ENCODE measurements around the gene DYNLT3. TPM values are rescaled to one million over a fixed set of nuclear protein-coding genes. Genes with fewer than 3 reads are reported as not detected.

The DYNLT3 gene
- polyA plus RNA-seq, 4 donors: 9.2 to 22.5 (median 14.6) TPM

DNA sequence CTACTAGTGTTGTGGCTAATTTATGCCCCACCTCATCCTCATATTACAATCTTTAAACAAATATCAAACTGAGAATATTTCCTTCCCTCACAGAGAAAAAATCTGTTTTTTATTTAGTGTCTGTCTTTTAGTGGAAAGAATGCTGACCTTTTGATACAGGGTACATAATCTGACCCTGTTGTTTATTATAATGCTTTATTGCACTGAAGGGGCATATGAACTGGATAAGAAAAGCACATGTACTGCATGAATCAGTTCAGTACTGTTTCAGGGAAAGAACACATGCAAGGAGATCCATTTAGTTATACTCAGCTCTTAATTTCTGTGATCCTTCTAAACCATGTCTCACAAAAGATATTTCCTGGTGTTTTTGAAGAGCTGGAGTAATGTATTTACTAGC lies 15.5 kb upstream of the DYNLT3 start:
- no peak overlapping the region for H3K4me3 ChIP-seq (ENCODE audit: low read depth in 1 of 3, low read length in 3 of 3)
- DNase-seq (peak; percentile 6 to 21), FAIRE-seq (no peak)
- H3K9me3 ChIP-seq (ENCODE audit: control insufficient read depth in 2 of 2, insufficient read depth in 1 of 2, low read depth in 1 of 2, low read length in 1 of 2): peaks cover 0 to 15% of the 10 kb centered on the region in 2 donors
- no peaks in the 10 kb centered on the region for H3K36me3 ChIP-seq (ENCODE audit: control insufficient read depth in 3 of 3, insufficient read depth in 2 of 3, low read depth in 1 of 3, low read length in 3 of 3)
- H3K27ac ChIP-seq (ENCODE audit: low read depth in 1 of 3, low read length in 2 of 3): no peak overlapping the region
- peaks cover 0 to 15% (median 0%) of the 10 kb centered on the region in 3 donors for H3K4me1 ChIP-seq (ENCODE audit: control insufficient read depth in 3 of 3, insufficient read depth in 2 of 3, low read depth in 1 of 3, low read length in 2 of 3)
- H3K27me3 ChIP-seq (ENCODE audit: control insufficient read depth in 3 of 3, insufficient read depth in 3 of 3, low read length in 3 of 3): no peaks in the 10 kb centered on the region

DNA sequence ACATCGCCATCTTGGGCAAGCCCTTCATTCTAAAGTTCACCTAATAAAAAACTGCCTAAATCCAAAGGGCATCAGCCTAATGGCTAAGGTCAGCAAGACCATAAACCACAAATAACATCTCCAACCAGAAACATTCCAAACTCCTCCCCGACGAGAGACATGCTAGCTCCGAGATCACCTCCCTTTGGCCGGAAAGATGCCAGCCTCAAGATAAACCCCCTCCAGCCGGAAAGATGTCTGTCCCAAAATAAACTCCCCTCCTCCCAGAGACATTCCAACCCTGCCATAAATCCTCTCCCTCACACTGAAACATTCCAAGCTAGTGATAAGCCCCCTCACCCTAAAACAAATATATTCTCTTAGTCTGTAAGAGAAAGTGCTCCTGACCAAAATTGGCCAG lies 13.3 kb upstream of the DYNLT3 start:
- Histone ChIP-seq H3K36me3 (ENCODE audit: control insufficient read depth in 3 of 3, insufficient read depth in 2 of 3, low read depth in 1 of 3, low read length in 3 of 3) (no peaks in the 10 kb centered on the region), H3K27ac (ENCODE audit: low read depth in 1 of 3, low read length in 2 of 3) (no peak overlapping the region), H3K27me3 (ENCODE audit: control insufficient read depth in 3 of 3, insufficient read depth in 3 of 3, low read length in 3 of 3) (no peaks in the 10 kb centered on the region), H3K9me3 (ENCODE audit: control insufficient read depth in 2 of 2, insufficient read depth in 1 of 2, low read depth in 1 of 2, low read length in 1 of 2) (no peaks in the 10 kb centered on the region), H3K4me3 (ENCODE audit: low read depth in 1 of 3, low read length in 3 of 3) (no peak overlapping the region), H3K4me1 (ENCODE audit: control insufficient read depth in 3 of 3, insufficient read depth in 2 of 3, low read depth in 1 of 3, low read length in 2 of 3) (peaks cover 0 to 13% (median 0%) of the 10 kb centered on the region in 3 donors)
- 55 to 80% (median 57%) methylated on average over 6 of the region's 6 CpGs for WGBS, 3 donors
- no peak for DNase-seq
- FAIRE-seq: no peak

DNA sequence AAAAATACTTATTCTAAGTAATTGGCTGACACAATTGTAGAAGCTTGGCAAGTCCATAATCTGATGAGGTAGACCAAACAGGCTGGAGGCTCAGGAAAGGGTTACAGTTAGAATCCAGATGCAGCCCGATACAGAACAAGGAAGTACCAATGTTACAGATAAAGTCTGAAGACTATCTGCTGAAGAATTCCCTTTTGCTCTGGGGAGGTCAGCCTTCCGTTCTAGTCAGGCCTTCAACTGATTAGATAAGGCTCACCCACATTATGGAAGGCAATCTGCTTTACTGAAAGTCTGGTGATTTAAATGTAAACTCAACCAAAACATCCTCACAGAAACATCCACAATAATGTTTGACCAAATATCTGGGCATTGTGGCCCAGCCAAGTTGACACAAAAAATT lies 7.4 kb upstream of the DYNLT3 start:
- FAIRE-seq (no peak), DNase-seq (no peak)
- Histone ChIP-seq H3K27ac (ENCODE audit: low read depth in 1 of 3, low read length in 2 of 3) (no peak overlapping the region), H3K4me3 (ENCODE audit: low read depth in 1 of 3, low read length in 3 of 3) (no peak overlapping the region), H3K27me3 (ENCODE audit: control insufficient read depth in 3 of 3, insufficient read depth in 3 of 3, low read length in 3 of 3) (peaks cover 0 to 2% (median 0%) of the 10 kb centered on the region in 3 donors), H3K9me3 (ENCODE audit: control insufficient read depth in 2 of 2, insufficient read depth in 1 of 2, low read depth in 1 of 2, low read length in 1 of 2) (no peaks in the 10 kb centered on the region), H3K36me3 (ENCODE audit: control insufficient read depth in 3 of 3, insufficient read depth in 2 of 3, low read depth in 1 of 3, low read length in 3 of 3) (no peaks in the 10 kb centered on the region), H3K4me1 (ENCODE audit: control insufficient read depth in 3 of 3, insufficient read depth in 2 of 3, low read depth in 1 of 3, low read length in 2 of 3) (no peaks in the 10 kb centered on the region)
- WGBS, 3 donors: 5 to 33% (median 26%) methylated on average over 2 of the region's 2 CpGs

DNA sequence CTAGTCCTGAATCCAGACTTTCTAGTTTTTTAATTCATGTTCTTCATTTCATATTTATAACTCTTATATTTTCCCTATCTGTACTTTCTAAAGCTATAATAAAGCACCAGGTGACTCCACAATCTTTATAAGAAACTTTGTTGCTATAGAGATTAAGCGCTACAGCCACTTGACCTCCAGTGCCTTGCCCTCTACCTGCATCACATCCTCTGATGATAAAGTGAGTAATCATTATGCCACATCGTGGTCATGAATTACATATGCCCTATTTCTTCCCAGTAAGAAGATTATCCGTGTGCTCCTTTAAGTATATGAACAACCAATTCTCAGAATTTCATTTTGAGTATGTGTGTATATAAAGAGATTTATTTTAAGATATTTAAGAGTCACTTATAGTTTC lies 6.8 kb upstream of the DYNLT3 start:
- no peaks in the 10 kb centered on the region for H3K4me1 ChIP-seq (ENCODE audit: control insufficient read depth in 3 of 3, insufficient read depth in 2 of 3, low read depth in 1 of 3, low read length in 2 of 3)
- 34 to 74% (median 50%) methylated on average over 3 of the region's 3 CpGs for WGBS, 3 donors
- no peaks in the 10 kb centered on the region for H3K9me3 ChIP-seq (ENCODE audit: control insufficient read depth in 2 of 2, insufficient read depth in 1 of 2, low read depth in 1 of 2, low read length in 1 of 2)
- FAIRE-seq: no peak
- peak in 1 of 2 donors; percentile 3 for DNase-seq
- H3K27me3 ChIP-seq (ENCODE audit: control insufficient read depth in 3 of 3, insufficient read depth in 3 of 3, low read length in 3 of 3): peaks cover 0 to 2% (median 0%) of the 10 kb centered on the region in 3 donors
- H3K27ac ChIP-seq (ENCODE audit: low read depth in 1 of 3, low read length in 2 of 3): no peak overlapping the region
- H3K4me3 ChIP-seq (ENCODE audit: low read depth in 1 of 3, low read length in 3 of 3): no peak overlapping the region
- no peaks in the 10 kb centered on the region for H3K36me3 ChIP-seq (ENCODE audit: control insufficient read depth in 3 of 3, insufficient read depth in 2 of 3, low read depth in 1 of 3, low read length in 3 of 3)

DNA sequence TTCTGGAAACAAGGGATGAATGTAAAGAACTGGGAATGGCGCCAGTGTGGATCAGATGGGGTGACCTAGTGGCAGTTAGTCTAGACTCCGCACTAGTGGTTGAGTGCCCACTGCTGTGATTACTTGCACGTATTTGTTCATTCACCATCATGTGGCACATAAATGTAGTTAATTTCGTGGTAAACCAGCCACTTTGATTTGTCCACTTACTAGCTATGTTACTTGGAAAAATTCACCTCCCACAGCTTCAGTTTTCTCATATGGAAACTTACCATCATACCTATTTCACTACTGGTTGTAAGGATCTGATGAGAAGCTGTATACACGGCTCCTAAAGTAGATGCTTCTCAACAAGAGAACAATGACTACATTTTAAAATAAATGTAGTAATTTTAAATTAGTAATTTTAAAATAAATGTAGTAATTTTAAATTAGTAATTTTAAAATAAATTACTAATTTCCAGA lies 394 bp upstream of the DYNLT3 start:
- 16 to 30% (median 16%) methylated on average over 5 of the region's 5 CpGs for WGBS, 3 donors
- no peaks in the 10 kb centered on the region for H3K36me3 ChIP-seq (ENCODE audit: control insufficient read depth in 3 of 3, insufficient read depth in 2 of 3, low read depth in 1 of 3, low read length in 3 of 3)
- no peaks in the 10 kb centered on the region for H3K9me3 ChIP-seq (ENCODE audit: control insufficient read depth in 2 of 2, insufficient read depth in 1 of 2, low read depth in 1 of 2, low read length in 1 of 2)
- H3K27me3 ChIP-seq (ENCODE audit: control insufficient read depth in 3 of 3, insufficient read depth in 3 of 3, low read length in 3 of 3): no peaks in the 10 kb centered on the region
- FAIRE-seq: peak; percentile 64
- no peaks in the 10 kb centered on the region for H3K4me1 ChIP-seq (ENCODE audit: control insufficient read depth in 3 of 3, insufficient read depth in 2 of 3, low read depth in 1 of 3, low read length in 2 of 3)
- peak overlapping the region in 1 of 3 donors; percentile 81 for H3K4me3 ChIP-seq (ENCODE audit: low read depth in 1 of 3, low read length in 3 of 3)
- no peak for DNase-seq
- H3K27ac ChIP-seq (ENCODE audit: low read depth in 1 of 3, low read length in 2 of 3): peak overlapping the region in 2 of 3 donors; percentile 41 to 80

DNA sequence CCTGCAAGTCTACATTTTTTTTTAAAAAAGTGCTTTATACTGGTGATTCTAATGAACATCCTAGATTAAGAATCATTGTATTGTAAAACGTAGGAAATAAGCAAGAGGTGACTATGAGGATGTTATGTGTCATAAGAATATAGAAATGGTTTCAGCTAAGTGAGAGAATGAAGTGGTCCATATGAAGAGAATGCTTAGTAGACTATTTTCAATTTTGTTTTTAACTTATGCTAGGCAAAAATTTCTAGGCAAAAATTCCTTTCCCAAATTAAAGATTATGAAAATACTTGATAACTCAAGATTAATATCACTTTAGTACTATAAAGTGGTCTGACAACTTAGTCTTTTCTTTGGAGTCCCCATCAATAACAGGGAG lies 825 bp downstream of the DYNLT3 start:
- DNase-seq (no peak), FAIRE-seq (no peak)
- peak overlapping the region in 2 of 3 donors; percentile 65 to 80 for H3K27ac ChIP-seq (ENCODE audit: low read depth in 1 of 3, low read length in 2 of 3)
- WGBS, 3 donors: 21 to 26% (median 21%) methylated on average over 1 of the region's 1 CpG
- no peaks in the 10 kb centered on the region for H3K27me3 ChIP-seq (ENCODE audit: control insufficient read depth in 3 of 3, insufficient read depth in 3 of 3, low read length in 3 of 3)
- peak overlapping the region; percentile 64 to 81 (median 70) for H3K4me3 ChIP-seq (ENCODE audit: low read depth in 1 of 3, low read length in 3 of 3)
- H3K9me3 ChIP-seq (ENCODE audit: control insufficient read depth in 2 of 2, insufficient read depth in 1 of 2, low read depth in 1 of 2, low read length in 1 of 2): no peaks in the 10 kb centered on the region
- no peaks in the 10 kb centered on the region for H3K36me3 ChIP-seq (ENCODE audit: control insufficient read depth in 3 of 3, insufficient read depth in 2 of 3, low read depth in 1 of 3, low read length in 3 of 3)
- no peaks in the 10 kb centered on the region for H3K4me1 ChIP-seq (ENCODE audit: control insufficient read depth in 3 of 3, insufficient read depth in 2 of 3, low read depth in 1 of 3, low read length in 2 of 3)

DNA sequence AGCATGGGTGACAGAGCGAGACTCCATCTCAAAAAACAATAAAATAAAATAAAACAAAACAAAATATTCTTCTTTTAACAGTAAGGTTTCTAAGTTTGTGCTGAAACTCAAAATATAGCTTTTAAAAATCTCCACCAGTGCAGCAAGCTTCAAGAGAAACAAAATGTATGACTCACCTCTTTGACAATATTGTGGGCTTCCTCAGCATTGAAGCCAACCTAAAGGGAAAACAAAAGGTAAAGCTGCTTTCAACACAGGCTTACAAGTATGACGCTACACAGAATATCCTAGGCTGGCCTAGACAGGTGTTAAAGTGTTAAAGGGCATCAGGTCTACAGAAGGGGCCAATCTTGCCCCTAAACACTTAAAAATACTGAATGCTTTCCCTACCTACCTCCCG lies 1.2 kb downstream of the DYNLT3 start:
- FAIRE-seq (no peak), DNase-seq (no peak)
- Histone ChIP-seq H3K4me3 (ENCODE audit: low read depth in 1 of 3, low read length in 3 of 3) (no peak overlapping the region), H3K4me1 (ENCODE audit: control insufficient read depth in 3 of 3, insufficient read depth in 2 of 3, low read depth in 1 of 3, low read length in 2 of 3) (no peaks in the 10 kb centered on the region), H3K36me3 (ENCODE audit: control insufficient read depth in 3 of 3, insufficient read depth in 2 of 3, low read depth in 1 of 3, low read length in 3 of 3) (no peaks in the 10 kb centered on the region), H3K27me3 (ENCODE audit: control insufficient read depth in 3 of 3, insufficient read depth in 3 of 3, low read length in 3 of 3) (no peaks in the 10 kb centered on the region), H3K9me3 (ENCODE audit: control insufficient read depth in 2 of 2, insufficient read depth in 1 of 2, low read depth in 1 of 2, low read length in 1 of 2) (no peaks in the 10 kb centered on the region), H3K27ac (ENCODE audit: low read depth in 1 of 3, low read length in 2 of 3) (peak overlapping the region in 1 of 3 donors; percentile 39)
- WGBS, 3 donors: 65 to 73% (median 73%) methylated on average over 3 of the region's 3 CpGs

DNA sequence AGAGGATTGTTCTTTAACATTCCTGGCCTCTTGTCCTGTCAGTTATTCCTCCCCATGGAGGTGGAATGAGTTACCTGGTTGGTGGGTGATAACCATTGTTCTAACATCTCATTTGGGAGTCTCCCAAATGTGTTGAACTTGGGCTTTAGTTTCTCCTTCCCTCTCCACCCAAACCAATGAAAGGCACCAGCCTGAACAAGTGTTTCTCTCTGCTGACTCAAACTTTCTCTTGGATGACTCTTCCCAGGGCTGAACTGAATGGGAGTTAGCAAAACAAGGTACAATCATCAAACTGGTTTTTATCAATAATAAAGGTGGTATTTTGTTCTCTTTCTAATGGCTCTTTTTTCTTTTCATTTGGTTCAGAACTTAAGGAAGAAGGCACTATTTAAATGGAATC lies 2.7 kb downstream of the DYNLT3 start:
- H3K27me3 ChIP-seq (ENCODE audit: control insufficient read depth in 3 of 3, insufficient read depth in 3 of 3, low read length in 3 of 3): no peaks in the 10 kb centered on the region
- no peak overlapping the region for H3K27ac ChIP-seq (ENCODE audit: low read depth in 1 of 3, low read length in 2 of 3)
- FAIRE-seq (no peak), DNase-seq (no peak)
- H3K9me3 ChIP-seq (ENCODE audit: control insufficient read depth in 2 of 2, insufficient read depth in 1 of 2, low read depth in 1 of 2, low read length in 1 of 2): no peaks in the 10 kb centered on the region
- H3K4me1 ChIP-seq (ENCODE audit: control insufficient read depth in 3 of 3, insufficient read depth in 2 of 3, low read depth in 1 of 3, low read length in 2 of 3): no peaks in the 10 kb centered on the region
- no peaks in the 10 kb centered on the region for H3K36me3 ChIP-seq (ENCODE audit: control insufficient read depth in 3 of 3, insufficient read depth in 2 of 3, low read depth in 1 of 3, low read length in 3 of 3)
- no peak overlapping the region for H3K4me3 ChIP-seq (ENCODE audit: low read depth in 1 of 3, low read length in 3 of 3)

DNA sequence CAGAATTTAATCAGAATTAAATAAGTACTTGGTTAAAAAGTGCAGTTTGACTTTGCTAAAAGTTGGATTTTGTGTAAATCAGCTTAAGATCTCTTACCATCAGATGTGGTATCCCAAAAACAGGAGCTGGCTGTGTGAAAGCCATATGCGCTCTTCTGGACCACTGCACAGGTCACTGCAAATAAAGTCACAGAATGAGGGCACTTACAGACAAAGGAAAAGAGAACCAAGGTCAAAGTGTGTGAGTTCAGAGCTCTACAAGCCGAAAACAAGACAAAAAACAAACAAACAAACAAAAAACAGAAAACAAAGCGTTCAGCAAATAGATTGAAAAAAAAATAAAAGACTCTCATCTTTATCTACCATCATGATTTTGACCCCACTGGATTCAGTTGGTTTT lies 6.4 kb downstream of the DYNLT3 start:
- H3K36me3 ChIP-seq (ENCODE audit: control insufficient read depth in 3 of 3, insufficient read depth in 2 of 3, low read depth in 1 of 3, low read length in 3 of 3): peaks cover 0 to 4% (median 0%) of the 10 kb centered on the region in 3 donors
- no peak for DNase-seq
- no peak for FAIRE-seq
- 69 to 95% (median 90%) methylated on average over 3 of the region's 3 CpGs for WGBS, 3 donors
- H3K9me3 ChIP-seq (ENCODE audit: control insufficient read depth in 2 of 2, insufficient read depth in 1 of 2, low read depth in 1 of 2, low read length in 1 of 2): peaks cover 0 to 2% of the 10 kb centered on the region in 2 donors
- H3K4me1 ChIP-seq (ENCODE audit: control insufficient read depth in 3 of 3, insufficient read depth in 2 of 3, low read depth in 1 of 3, low read length in 2 of 3): no peaks in the 10 kb centered on the region
- no peak overlapping the region for H3K27ac ChIP-seq (ENCODE audit: low read depth in 1 of 3, low read length in 2 of 3)
- H3K27me3 ChIP-seq (ENCODE audit: control insufficient read depth in 3 of 3, insufficient read depth in 3 of 3, low read length in 3 of 3): no peaks in the 10 kb centered on the region
- no peak overlapping the region for H3K4me3 ChIP-seq (ENCODE audit: low read depth in 1 of 3, low read length in 3 of 3)
